Skin epidermis (tissue), 12 donors: ENCODE data around the gene NPAT.
A peak's percentile ranks its signal among the peaks of the same experiment; 100 is the strongest.

Experiments used
- H3K27ac ChIP-seq, 21 experiments: fragments of 200-600 bp; sonication (generic) in 11 of 21; one replicate each; pipeline ENCODE4 v1.5.0; 2020; ENCODE audit warnings: mild to moderate bottlenecking in 3 of 21, inconsistent platforms in 2 of 21, moderate library complexity in 2 of 21
- H3K4me3 ChIP-seq, 7 experiments: fragments of 200-600 bp; sonication (generic) in 2 of 7; one replicate each; pipeline ENCODE4 v1.5.0; 2020; ENCODE audit warnings: inconsistent platforms in 2 of 7, mild to moderate bottlenecking in 2 of 7, moderate library complexity in 1 of 7

NPAT gene

GRCh38 chr11:108115500-108116140 is 106.8 kb downstream of the NPAT start:
- H3K27ac ChIP-seq, result peak overlapping the region in 10 of 21 experiments; percentile 10 to 78 (median 41)
- H3K4me3 ChIP-seq, result no peak overlapping the region

GRCh38 chr11:108112057-108112456 is 110.4 kb downstream of the NPAT start:
- H3K27ac ChIP-seq, result no peak overlapping the region
- no peak overlapping the region for H3K4me3 ChIP-seq

GRCh38 chr11:108111126-108111525 is 111.3 kb downstream of the NPAT start:
- no peak overlapping the region for H3K27ac ChIP-seq

More at GRCh38 chr11:108111126-108111525, 111.3 kb downstream of the NPAT start:
- no peak overlapping the region for H3K4me3 ChIP-seq
